Astrocyte (in vitro differentiated cells and primary cell): ENCODE data around the gene MCM7. TPM values are rescaled to one million over a fixed set of nuclear protein-coding genes. Genes with fewer than 3 reads are reported as not detected.
A peak's percentile ranks its signal among the peaks of the same experiment; 100 is the strongest.
"Not testable (repeated sequence)": the region's sequence is repeated elsewhere in the genome, so short reads cannot be mapped to it uniquely, and the experiment has no call there.

Experiments
- DNase-seq: peaks from one replicate; pipeline ENCODE4 v3.0.0-alpha.2; 2010; ENCODE audit warnings: low read depth
- FAIRE-seq: peaks from 2 replicates; lab custom pipeline; 2011; peaks lifted over from hg19 to GRCh38; lab: Jason Lieb, UNC
- H2AFZ ChIP-seq: 2 replicates; pipeline ENCODE4 v1.6.0; 2012; ENCODE audit warnings: low read depth, low read length, inconsistent platforms
- H3K27ac ChIP-seq: 2 replicates; pipeline ENCODE4 v1.5.1; 2011; ENCODE audit warnings: low read depth, low read length, inconsistent platforms
- H3K27me3 ChIP-seq: 2 replicates; pipeline ENCODE4 v1.6.0; 2011; ENCODE audit warnings: low read length, inconsistent platforms; ENCODE audit not compliant: insufficient read depth
- H3K36me3 ChIP-seq: 2 replicates; pipeline ENCODE4 v1.5.1; 2011; ENCODE audit warnings: low read length, inconsistent platforms; ENCODE audit not compliant: insufficient read depth
- H3K4me1 ChIP-seq: 2 replicates; pipeline ENCODE4 v1.5.1; 2011; ENCODE audit warnings: low read length, inconsistent platforms; ENCODE audit not compliant: insufficient read depth
- H3K4me2 ChIP-seq: 2 replicates; pipeline ENCODE4 v1.6.0; 2012; ENCODE audit warnings: low read length, inconsistent platforms
- H3K4me3 ChIP-seq: 2 replicates; pipeline ENCODE4 v1.5.1; 2011; ENCODE audit warnings: low read depth, mild to moderate bottlenecking, low read length, inconsistent platforms; ENCODE audit not compliant: insufficient read depth
- H3K79me2 ChIP-seq: 2 replicates; pipeline ENCODE4 v1.6.0; 2012; ENCODE audit warnings: mild to moderate bottlenecking, low read length, inconsistent platforms; ENCODE audit not compliant: insufficient read depth
- H3K9ac ChIP-seq: 2 replicates; pipeline ENCODE4 v1.6.0; 2012; ENCODE audit warnings: mild to moderate bottlenecking, low read length, inconsistent platforms
- H3K9me3 ChIP-seq: 2 replicates; pipeline ENCODE4 v1.5.1; 2012; ENCODE audit warnings: low read depth, mild to moderate bottlenecking, low read length, inconsistent platforms; ENCODE audit not compliant: insufficient read depth
- H4K20me1 ChIP-seq: 2 replicates; pipeline ENCODE4 v1.6.0; 2012; ENCODE audit warnings: low read length, inconsistent platforms; ENCODE audit not compliant: insufficient read depth
- H3K27ac Mint-ChIP-seq: one replicate; pipeline ENCODE4 v1.8.0; 2021; ENCODE audit warnings: mild to moderate bottlenecking, mixed read lengths; ENCODE audit not compliant: unreplicated experiment
- H3K27me3 Mint-ChIP-seq: one replicate; pipeline ENCODE4 v1.8.0; 2021; ENCODE audit warnings: low read depth, mixed read lengths; ENCODE audit not compliant: unreplicated experiment
- H3K36me3 Mint-ChIP-seq: one replicate; pipeline ENCODE4 v1.8.0; 2021; ENCODE audit warnings: low read depth, mixed read lengths; ENCODE audit not compliant: unreplicated experiment
- H3K4me1 Mint-ChIP-seq: one replicate; pipeline ENCODE4 v1.8.0; 2021; ENCODE audit warnings: low read depth, mixed read lengths; ENCODE audit not compliant: unreplicated experiment
- H3K4me3 Mint-ChIP-seq: one replicate; pipeline ENCODE4 v1.8.0; 2021; ENCODE audit warnings: mild to moderate bottlenecking, moderate library complexity, mixed read lengths; ENCODE audit not compliant: unreplicated experiment
- H3K9me3 Mint-ChIP-seq: one replicate; pipeline ENCODE4 v1.8.0; 2021; ENCODE audit warnings: mild to moderate bottlenecking, mixed read lengths; ENCODE audit not compliant: unreplicated experiment
- CTCF ChIP-seq: IDR thresholded peaks from 2 replicates; pipeline ENCODE4 v1.5.1; 2011; ENCODE audit warnings: low read depth, mild to moderate bottlenecking, inconsistent platforms, low read length, moderate library complexity; ENCODE audit not compliant: insufficient read depth
- EZH2 ChIP-seq: IDR thresholded peaks from 2 replicates; pipeline ENCODE4 v1.6.1; 2012; ENCODE audit warnings: mild to moderate bottlenecking, low read length, inconsistent platforms; ENCODE audit not compliant: insufficient read depth
- total RNA-seq: library from RNA; stranded (reverse); gene quantifications from 2 replicates; pipeline ENCODE4 v1.2.1, GENCODE V29; 2021

Gene MCM7
- total RNA-seq, 1 donor from 2014 or later, result 55.2 TPM

DNA sequence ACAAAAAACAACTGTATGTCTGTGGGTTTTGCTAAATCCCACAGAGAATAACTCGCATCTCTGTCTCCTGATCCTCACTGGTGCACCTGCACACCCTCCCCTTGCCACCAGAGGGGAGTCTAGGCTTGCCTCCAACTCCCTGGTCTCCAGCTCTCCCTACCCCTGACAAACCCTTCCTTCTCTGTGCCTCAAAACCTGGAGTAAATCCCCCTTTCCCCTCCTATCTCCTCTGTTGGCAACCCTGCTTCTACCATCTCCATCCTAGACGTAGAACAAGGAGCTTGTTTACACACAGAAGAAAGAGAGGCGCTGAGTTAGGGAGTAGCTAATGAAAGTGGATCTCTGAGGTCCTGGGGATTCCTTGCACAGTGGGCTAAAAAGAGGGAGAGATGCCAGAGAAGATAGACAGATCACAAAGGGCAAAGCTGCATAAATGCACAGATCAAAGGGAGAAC lies 31.5 kb upstream of the MCM7 start:
- DNase-seq, result no peak
- Mint-ChIP-seq H3K27ac (no peak overlapping the region), H3K9me3 (no peaks in the 10 kb centered on the region), H3K36me3 (no peaks in the 10 kb centered on the region), H3K4me1 (no peaks in the 10 kb centered on the region), H3K27me3 (peaks cover 12% of the 10 kb centered on the region), H3K4me3 (no peak overlapping the region)
- no peaks in the 10 kb centered on the region for H3K9me3 ChIP-seq
- no peak overlapping the region for H3K4me3 ChIP-seq
- no peaks in the 10 kb centered on the region for H4K20me1 ChIP-seq
- no peak overlapping the region for H3K27ac ChIP-seq
- H3K36me3 ChIP-seq, result no peaks in the 10 kb centered on the region
- no peak for FAIRE-seq
- no peak overlapping the region for H3K4me2 ChIP-seq
- H3K79me2 ChIP-seq, result no peaks in the 10 kb centered on the region
- no peak overlapping the region for H3K9ac ChIP-seq
- no peak overlapping the region for H2AFZ ChIP-seq
- peaks cover 2% of the 10 kb centered on the region for H3K27me3 ChIP-seq
- H3K4me1 ChIP-seq, result peaks cover 12% of the 10 kb centered on the region
- TF ChIP-seq EZH2 (no peak), CTCF (peak; percentile 87)

DNA sequence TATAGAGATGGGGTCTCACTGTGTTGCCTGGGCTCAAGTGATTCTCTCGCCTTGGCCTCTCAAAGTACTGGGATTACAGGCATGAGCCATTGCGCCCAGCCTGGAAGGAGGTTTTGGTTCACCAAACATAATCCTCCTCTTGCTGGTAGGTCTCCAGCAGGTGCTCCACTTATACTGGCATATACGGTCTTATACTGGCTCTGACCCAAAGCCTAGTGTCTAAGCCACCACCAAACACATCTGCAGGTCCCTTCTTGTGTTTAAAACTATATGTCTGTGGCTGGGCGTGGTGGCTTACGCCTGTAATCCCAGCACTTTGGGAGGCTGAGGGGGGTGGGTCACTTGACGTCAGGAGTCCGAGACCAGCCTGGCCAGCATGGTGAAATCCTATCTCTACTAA lies 30.9 kb upstream of the MCM7 start:
- Histone ChIP-seq H3K4me1 (peaks cover 14% of the 10 kb centered on the region), H3K27ac (no peak overlapping the region), H2AFZ (no peak overlapping the region), H3K27me3 (peaks cover 2% of the 10 kb centered on the region), H3K4me3 (no peak overlapping the region), H3K9me3 (no peaks in the 10 kb centered on the region), H3K79me2 (no peaks in the 10 kb centered on the region), H3K4me2 (no peak overlapping the region), H4K20me1 (no peaks in the 10 kb centered on the region), H3K36me3 (no peaks in the 10 kb centered on the region), H3K9ac (no peak overlapping the region)
- DNase-seq, result no peak
- Mint-ChIP-seq H3K9me3 (no peaks in the 10 kb centered on the region), H3K36me3 (no peaks in the 10 kb centered on the region), H3K4me1 (no peaks in the 10 kb centered on the region), H3K27ac (no peak overlapping the region), H3K4me3 (no peak overlapping the region), H3K27me3 (peaks cover 12% of the 10 kb centered on the region)
- TF ChIP-seq CTCF, result no peak
- TF ChIP-seq EZH2, result no peak
- no peak for FAIRE-seq

DNA sequence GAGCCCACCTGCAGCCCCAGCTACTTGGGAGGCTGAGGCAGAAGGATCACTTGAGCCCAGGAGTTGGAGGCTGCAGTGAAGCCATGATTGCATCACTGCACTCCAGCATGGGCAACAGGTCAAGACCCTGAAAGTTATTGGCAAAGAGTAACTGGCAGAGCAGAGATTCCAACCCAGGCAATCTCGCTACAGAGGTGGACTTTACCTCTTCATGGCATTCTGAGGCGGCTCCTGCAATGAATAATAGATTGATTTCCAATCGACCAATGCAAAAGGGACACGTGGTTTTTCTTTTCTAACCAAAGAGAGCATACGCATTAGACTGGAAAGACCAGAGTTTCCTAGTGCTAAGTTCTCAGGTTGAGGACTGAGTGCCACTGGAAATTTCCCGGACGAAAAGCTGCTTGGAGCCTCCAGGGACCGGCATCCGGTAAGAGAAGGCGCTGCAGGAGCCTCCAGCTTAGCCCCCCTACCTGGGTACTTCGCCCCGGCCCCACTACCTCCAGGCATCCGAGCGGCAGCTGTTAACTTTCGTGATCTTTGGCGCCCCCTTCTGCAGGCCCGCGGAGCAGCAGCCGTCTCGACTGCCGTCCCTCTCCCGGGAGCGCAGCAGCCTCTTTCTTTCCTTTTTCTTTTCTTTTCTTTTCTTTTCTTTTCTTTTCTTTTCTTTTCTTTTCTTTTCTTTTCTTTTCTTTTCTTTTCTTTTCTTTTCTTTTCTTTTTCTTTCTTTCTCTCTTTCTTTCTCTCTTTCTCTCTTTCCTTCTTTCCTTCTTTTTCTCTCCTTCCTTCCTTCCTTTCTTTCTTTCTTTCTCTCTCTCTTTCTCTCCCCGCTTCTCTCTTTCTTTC lies 29.6 kb upstream of the MCM7 start:
- Histone ChIP-seq H2AFZ (peak overlapping the region; percentile 47), H3K79me2 (peaks cover 5% of the 10 kb centered on the region), H3K36me3 (no peaks in the 10 kb centered on the region), H3K27me3 (peaks cover 2% of the 10 kb centered on the region), H3K9ac (no peak overlapping the region), H4K20me1 (no peaks in the 10 kb centered on the region), H3K27ac (no peak overlapping the region), H3K4me1 (peaks cover 19% of the 10 kb centered on the region), H3K4me2 (peak overlapping the region; percentile 68), H3K4me3 (no peak overlapping the region), H3K9me3 (no peaks in the 10 kb centered on the region)
- Mint-ChIP-seq H3K36me3 (no peaks in the 10 kb centered on the region), H3K9me3 (no peaks in the 10 kb centered on the region), H3K27me3 (peaks cover 7% of the 10 kb centered on the region), H3K4me1 (no peaks in the 10 kb centered on the region), H3K4me3 (no peak overlapping the region), H3K27ac (no peak overlapping the region)
- FAIRE-seq, result no peak
- no peak for DNase-seq
- TF ChIP-seq EZH2 (no peak), CTCF (peak; percentile 48)

DNA sequence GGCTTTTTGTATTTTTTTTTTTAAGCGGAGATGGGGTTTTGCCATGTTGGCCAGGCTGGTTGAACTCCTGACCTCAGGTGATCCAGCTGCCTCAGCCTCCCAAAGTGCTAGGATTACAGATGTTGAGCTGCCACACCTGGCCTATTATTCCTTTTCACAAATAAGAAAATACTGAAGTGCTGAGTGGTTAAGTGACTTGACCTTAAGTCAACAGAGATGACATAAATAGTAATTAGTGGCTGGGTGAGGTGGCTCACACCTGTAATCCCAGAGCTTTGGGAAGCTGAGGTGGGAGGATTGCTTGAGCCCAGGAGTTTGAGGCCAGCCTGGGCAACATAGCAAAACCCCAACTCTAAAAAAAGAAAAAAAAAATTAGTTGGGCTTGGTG lies 29.0 kb upstream of the MCM7 start:
- not testable (repeated sequence) for H3K36me3 Mint-ChIP-seq, FAIRE-seq, H3K4me2 ChIP-seq, H3K27ac ChIP-seq, H2AFZ ChIP-seq, DNase-seq, H3K4me3 Mint-ChIP-seq, H3K27me3 Mint-ChIP-seq, H3K4me1 Mint-ChIP-seq, H3K9me3 Mint-ChIP-seq, H3K4me3 ChIP-seq, H3K9ac ChIP-seq, H3K79me2 ChIP-seq, H3K36me3 ChIP-seq, H3K27ac Mint-ChIP-seq, H3K27me3 ChIP-seq, H3K9me3 ChIP-seq, H4K20me1 ChIP-seq
- H3K4me1 ChIP-seq, result peaks cover 19% of the 10 kb centered on the region
